HL-60 (cell line): ENCODE measurements around the gene TMC5.
"Not testable (repeated sequence)": the region's sequence is repeated elsewhere in the genome, so short reads cannot be mapped to it uniquely, and the experiment has no call there.

ENCODE experiments used
- DNase-seq, 2 experiments: peaks; one replicate each; pipeline ENCODE4 v3.0.0-alpha.2; 2010 to 2020; ENCODE audit warnings: low read depth in 1 of 2, low spot score in 1 of 2
- H3K27ac ChIP-seq: fragments of 250-450 bp; sonication (Bioruptor Pico); replicated peaks from 2 replicates; pipeline ENCODE4 v1.5.1; 2020; ENCODE audit warnings: mild to moderate bottlenecking, moderate library complexity
- H3K27me3 ChIP-seq: fragments of 250-450 bp; sonication (Bioruptor Pico); 2 replicates; pipeline ENCODE4 v1.5.1; 2021; ENCODE audit warnings: mild to moderate bottlenecking, moderate library complexity; ENCODE audit not compliant: insufficient read depth, poor library complexity, severe bottlenecking
- H3K4me3 ChIP-seq: replicated peaks from 2 replicates; pipeline ENCODE4 v1.5.1; 2011; ENCODE audit warnings: mild to moderate bottlenecking, control low read depth, low read length; ENCODE audit not compliant: insufficient read depth
- CTCF ChIP-seq: IDR thresholded peaks from one replicate; pipeline ENCODE4 v1.5.1; 2011; ENCODE audit warnings: low read length, control low read depth, inconsistent platforms; ENCODE audit not compliant: insufficient read depth
- GABPA ChIP-seq: IDR thresholded peaks from 2 replicates; pipeline ENCODE4 v1.6.1; 2012; ENCODE audit warnings: low read depth
- POLR2AphosphoS5 ChIP-seq: IDR thresholded peaks from 2 replicates; pipeline ENCODE4 v1.6.1; 2012; ENCODE audit warnings: low read depth
- SPI1 ChIP-seq: IDR thresholded peaks from 2 replicates; pipeline ENCODE4 v1.6.1; 2012; ENCODE audit warnings: low read depth, mild to moderate bottlenecking, borderline replicate concordance
- long read RNA-seq: library from polyadenylated mRNA; unstranded; transcript quantifications from one replicate; pipeline ENCODE4 v2.0.0, GENCODE V29; 2020
- TF ChIP-seq, protein P1 (sequence below): IDR thresholded peaks from 2 replicates; pipeline ENCODE4 v1.6.1; 2012; ENCODE audit warnings: low read depth; ENCODE audit not compliant: insufficient replicate concordance

TMC5 gene, protein sequence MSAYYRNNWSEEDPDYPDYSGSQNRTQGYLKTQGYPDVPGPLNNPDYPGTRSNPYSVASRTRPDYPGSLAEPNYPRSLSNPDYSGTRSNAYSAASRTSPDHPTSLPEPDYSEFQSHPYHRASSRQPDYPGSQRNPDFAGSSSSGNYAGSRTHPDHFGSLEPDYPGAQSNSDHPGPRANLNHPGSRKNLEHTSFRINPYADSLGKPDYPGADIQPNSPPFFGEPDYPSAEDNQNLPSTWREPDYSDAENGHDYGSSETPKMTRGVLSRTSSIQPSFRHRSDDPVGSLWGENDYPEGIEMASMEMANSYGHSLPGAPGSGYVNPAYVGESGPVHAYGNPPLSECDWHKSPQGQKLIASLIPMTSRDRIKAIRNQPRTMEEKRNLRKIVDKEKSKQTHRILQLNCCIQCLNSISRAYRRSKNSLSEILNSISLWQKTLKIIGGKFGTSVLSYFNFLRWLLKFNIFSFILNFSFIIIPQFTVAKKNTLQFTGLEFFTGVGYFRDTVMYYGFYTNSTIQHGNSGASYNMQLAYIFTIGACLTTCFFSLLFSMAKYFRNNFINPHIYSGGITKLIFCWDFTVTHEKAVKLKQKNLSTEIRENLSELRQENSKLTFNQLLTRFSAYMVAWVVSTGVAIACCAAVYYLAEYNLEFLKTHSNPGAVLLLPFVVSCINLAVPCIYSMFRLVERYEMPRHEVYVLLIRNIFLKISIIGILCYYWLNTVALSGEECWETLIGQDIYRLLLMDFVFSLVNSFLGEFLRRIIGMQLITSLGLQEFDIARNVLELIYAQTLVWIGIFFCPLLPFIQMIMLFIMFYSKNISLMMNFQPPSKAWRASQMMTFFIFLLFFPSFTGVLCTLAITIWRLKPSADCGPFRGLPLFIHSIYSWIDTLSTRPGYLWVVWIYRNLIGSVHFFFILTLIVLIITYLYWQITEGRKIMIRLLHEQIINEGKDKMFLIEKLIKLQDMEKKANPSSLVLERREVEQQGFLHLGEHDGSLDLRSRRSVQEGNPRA
- long read RNA-seq, partial matches to known transcripts: 0 of 1 reads
- long read RNA-seq, other reads (novel, unspliced or antisense): 1 of 1 reads

DNA sequence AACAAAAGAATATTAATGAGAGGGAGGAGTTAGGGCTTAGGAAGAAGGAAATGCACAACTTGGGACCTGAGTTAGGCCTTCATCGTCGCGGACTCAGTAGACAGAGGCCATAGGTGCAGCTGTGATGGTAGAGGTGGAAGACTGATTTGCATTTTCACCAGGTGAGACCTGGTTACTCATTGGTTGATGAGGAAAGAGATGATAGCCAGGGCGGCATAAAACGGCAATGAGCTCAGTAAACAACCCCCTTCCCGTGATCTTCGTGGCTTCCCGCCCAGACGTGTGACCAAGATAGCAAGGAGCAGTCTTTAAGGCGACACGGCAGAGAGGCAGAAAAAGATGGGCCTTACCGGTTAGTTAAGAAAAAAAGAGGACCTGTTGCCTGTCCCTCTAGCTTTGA is at the start of gene TMC5:
Gene TMC5 (plus strand): TSS at position 244 of the 400 bp plus-strand sequence. CDS start 22,156 bp downstream, outside the sequence.
- no peak within 1 kb of the TSS for H3K4me3 ChIP-seq
- TF ChIP-seq CTCF: no peak
- no peak for TF ChIP-seq SPI1
- no peak for TF ChIP-seq POLR2AphosphoS5
- TF ChIP-seq, protein P1, sequence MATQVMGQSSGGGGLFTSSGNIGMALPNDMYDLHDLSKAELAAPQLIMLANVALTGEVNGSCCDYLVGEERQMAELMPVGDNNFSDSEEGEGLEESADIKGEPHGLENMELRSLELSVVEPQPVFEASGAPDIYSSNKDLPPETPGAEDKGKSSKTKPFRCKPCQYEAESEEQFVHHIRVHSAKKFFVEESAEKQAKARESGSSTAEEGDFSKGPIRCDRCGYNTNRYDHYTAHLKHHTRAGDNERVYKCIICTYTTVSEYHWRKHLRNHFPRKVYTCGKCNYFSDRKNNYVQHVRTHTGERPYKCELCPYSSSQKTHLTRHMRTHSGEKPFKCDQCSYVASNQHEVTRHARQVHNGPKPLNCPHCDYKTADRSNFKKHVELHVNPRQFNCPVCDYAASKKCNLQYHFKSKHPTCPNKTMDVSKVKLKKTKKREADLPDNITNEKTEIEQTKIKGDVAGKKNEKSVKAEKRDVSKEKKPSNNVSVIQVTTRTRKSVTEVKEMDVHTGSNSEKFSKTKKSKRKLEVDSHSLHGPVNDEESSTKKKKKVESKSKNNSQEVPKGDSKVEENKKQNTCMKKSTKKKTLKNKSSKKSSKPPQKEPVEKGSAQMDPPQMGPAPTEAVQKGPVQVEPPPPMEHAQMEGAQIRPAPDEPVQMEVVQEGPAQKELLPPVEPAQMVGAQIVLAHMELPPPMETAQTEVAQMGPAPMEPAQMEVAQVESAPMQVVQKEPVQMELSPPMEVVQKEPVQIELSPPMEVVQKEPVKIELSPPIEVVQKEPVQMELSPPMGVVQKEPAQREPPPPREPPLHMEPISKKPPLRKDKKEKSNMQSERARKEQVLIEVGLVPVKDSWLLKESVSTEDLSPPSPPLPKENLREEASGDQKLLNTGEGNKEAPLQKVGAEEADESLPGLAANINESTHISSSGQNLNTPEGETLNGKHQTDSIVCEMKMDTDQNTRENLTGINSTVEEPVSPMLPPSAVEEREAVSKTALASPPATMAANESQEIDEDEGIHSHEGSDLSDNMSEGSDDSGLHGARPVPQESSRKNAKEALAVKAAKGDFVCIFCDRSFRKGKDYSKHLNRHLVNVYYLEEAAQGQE: no peak
- TF ChIP-seq GABPA: no peak
- no peak within 1 kb of the TSS for H3K27ac ChIP-seq
- H3K27me3 ChIP-seq: no peaks in the 10 kb centered on the region
- no peak for DNase-seq

DNA sequence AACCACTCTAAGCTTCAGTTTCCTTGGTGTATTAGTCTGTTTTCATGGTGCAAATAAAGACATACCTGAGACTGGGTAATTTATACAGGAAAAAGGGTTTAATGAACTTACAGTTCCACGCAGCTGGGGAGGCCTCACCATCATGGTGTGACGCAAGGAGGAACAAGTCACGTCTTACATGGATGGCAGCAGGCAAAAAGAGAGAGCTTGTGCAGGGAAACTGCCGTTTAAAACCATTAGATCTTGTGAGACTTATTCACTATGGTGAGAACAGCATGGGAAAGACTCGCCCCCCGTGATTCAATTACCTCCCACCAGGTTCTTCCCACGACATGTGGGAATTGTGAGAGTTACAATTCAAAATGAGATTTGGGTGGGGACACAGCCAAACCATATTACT is 45.1 kb upstream of the TMC5 start:
- not testable (repeated sequence) for H3K27me3 ChIP-seq, DNase-seq, H3K4me3 ChIP-seq, H3K27ac ChIP-seq

GRCh38 chr16:19374402-19374801 is 43.3 kb upstream of the TMC5 start:
- TF ChIP-seq CTCF (no peak), POLR2AphosphoS5 (no peak), SPI1 (no peak), GABPA (no peak)
- TF ChIP-seq, protein P1: no peak
- Histone ChIP-seq H3K27ac (no peak overlapping the region), H3K27me3 (no peaks in the 10 kb centered on the region), H3K4me3 (no peak overlapping the region)
- DNase-seq: no peak
